Smooth muscle cell of the umbilical artery (primary cell): ENCODE results near the gene FAM240A. TPM values are rescaled to one million over a fixed set of nuclear protein-coding genes. Genes with fewer than 3 reads are reported as not detected.

ENCODE experiments used
- total RNA-seq: library from RNA; depleted of rRNA; stranded (reverse); fragments of >200 nt; gene quantifications from 2 replicates; pipeline ENCODE4 v1.2.3, GENCODE V29; 2014

FAM240A gene
- not detected in 2 replicates for total RNA-seq

GRCh38 chr3:46612324-46612723, at the start of gene FAM240A:
TSS of gene FAM240A (plus strand) at chr3:46612525. CDS start at chr3:46612684, 159 bp downstream.

GRCh38 chr3:46566040-46566641, 46.2 kb upstream of the FAM240A start, which contains the start of gene LRRC2:
TSS of gene LRRC2 (minus strand) at chr3:46566302. CDS start at chr3:46551591, 14,711 bp downstream.

Other genes starting within 250 kb of the FAM240A start
- not detected in 2 replicates for gene CCR5, start 241.6 kb upstream of the FAM240A start, total RNA-seq
- not detected in 2 replicates for gene CCRL2, start 205.3 kb upstream of the FAM240A start, total RNA-seq
- gene LTF, start 147.6 kb upstream of the FAM240A start, total RNA-seq, result not detected in 2 replicates
- gene RTP3, start 114.5 kb upstream of the FAM240A start, total RNA-seq, result not detected in 2 replicates
- under 0.01 and 0.23 TPM in 2 replicates for gene LRRC2, start 46.2 kb upstream of the FAM240A start, total RNA-seq
- 0.30 and 0.37 TPM in 2 replicates for gene ALS2CL, start 81.2 kb downstream of the FAM240A start, total RNA-seq
- gene TMIE, start 88.9 kb downstream of the FAM240A start, total RNA-seq, result not detected in 2 replicates
- gene PRSS50, start 105.3 kb downstream of the FAM240A start, total RNA-seq, result not detected in 2 replicates